Measurements from ENCODE around the gene METTL26.

DNA sequence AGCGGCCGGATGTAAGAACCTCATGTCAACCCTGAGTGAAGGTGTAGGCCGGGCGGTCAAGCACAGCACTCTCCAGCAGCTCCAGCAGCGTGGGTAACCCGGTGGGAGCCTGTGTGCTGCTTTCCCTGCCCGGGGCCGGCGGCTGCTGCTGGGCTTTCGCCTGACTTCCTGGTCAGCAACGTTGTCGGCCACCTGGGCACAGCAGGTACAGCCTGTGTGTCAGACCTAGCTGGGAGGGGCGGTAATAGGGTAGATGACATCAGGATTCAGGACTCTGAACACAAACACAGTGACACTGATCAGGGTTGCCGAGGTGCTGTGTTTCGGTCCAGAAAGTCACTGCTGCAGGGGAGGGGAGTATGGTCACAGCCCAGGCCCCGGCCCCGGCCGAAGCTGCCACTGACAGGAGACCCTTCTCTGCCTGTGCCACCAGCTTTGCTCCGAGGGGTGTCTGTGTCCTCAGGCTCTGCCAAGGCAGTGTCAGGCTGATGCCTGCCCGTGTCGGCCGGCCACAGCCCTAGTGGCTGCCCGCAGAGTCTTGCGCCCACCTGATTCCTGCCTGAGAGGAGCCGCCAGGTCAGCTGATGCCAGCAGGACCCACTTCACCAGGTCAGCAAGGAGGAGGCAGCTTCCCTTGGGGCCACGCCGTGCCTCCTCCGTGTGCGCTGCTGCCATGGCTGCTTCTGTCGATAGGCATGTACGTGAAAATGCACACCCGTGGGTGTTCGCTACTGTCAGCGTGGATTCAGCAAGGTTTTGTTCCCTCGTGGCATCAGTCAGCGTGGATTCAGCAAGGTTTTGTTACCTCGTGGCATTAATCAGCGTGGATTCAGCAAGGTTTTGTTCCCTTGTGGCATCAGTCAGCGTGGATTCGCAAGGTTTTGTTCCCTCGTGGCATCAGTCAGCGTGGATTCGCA lies 37.0 kb downstream of the METTL26 start:
- TF ChIP-seq, protein P1, sequence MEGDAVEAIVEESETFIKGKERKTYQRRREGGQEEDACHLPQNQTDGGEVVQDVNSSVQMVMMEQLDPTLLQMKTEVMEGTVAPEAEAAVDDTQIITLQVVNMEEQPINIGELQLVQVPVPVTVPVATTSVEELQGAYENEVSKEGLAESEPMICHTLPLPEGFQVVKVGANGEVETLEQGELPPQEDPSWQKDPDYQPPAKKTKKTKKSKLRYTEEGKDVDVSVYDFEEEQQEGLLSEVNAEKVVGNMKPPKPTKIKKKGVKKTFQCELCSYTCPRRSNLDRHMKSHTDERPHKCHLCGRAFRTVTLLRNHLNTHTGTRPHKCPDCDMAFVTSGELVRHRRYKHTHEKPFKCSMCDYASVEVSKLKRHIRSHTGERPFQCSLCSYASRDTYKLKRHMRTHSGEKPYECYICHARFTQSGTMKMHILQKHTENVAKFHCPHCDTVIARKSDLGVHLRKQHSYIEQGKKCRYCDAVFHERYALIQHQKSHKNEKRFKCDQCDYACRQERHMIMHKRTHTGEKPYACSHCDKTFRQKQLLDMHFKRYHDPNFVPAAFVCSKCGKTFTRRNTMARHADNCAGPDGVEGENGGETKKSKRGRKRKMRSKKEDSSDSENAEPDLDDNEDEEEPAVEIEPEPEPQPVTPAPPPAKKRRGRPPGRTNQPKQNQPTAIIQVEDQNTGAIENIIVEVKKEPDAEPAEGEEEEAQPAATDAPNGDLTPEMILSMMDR (IDR thresholded peaks at IDR 0.05; ENCODE audit: low read depth, low read length), result no peak
- TF ChIP-seq EZH2phosphoT487 (IDR thresholded peaks at IDR 0.05; ENCODE audit: low read depth), result no peak
